B cell (primary cell): ENCODE data around the gene CLK4. TPM values are rescaled to one million over a fixed set of nuclear protein-coding genes. Genes with fewer than 3 reads are reported as not detected.

Source experiments
- ATAC-seq: fragments of 200-7000 bp; cut with Tn5 transposase; one replicate; pipeline ENCODE4 v1.10.0; 2021; ENCODE audit warnings: low read depth, mild to moderate bottlenecking, moderate number of reproducible peaks, moderate library complexity
- CTCF ChIA-PET: fragments of 350-600 bp; sonication (Branson Sonifier 250); formaldehyde crosslinking; loops from one replicate; lab custom pipeline; 2021; ENCODE audit warnings: antibody characterized with exemption, inconsistent platforms; lab: Charles Lee
- POLR2A ChIA-PET: fragments of 350-600 bp; sonication (Branson Sonifier 250); formaldehyde crosslinking; loops from one replicate; lab custom pipeline; 2021; ENCODE audit warnings: antibody characterized with exemption; lab: Charles Lee
- DNase-seq: peaks from one replicate; pipeline ENCODE4 v3.0.0; 2013
- H2AFZ ChIP-seq: 2 replicates; pipeline ENCODE4 v1.6.1; 2012; ENCODE audit warnings: mild to moderate bottlenecking, low read depth, low read length; ENCODE audit not compliant: insufficient read depth, poor library complexity, severe bottlenecking
- H3K27ac ChIP-seq, 2 donors: 1 replicate in 1 of 2; 2 replicates in 1 of 2; pipeline ENCODE4 v1.5.1; 2012 to 2013; ENCODE audit warnings: low read length in 2 of 2, mild to moderate bottlenecking in 2 of 2, moderate library complexity in 1 of 2
- H3K27me3 ChIP-seq, 4 experiments: fragments of 200-600 bp in 1 of 4; sonication (generic) in 1 of 4; replicated peaks in 1 of 4; 1 replicate in 2 of 4; 2 replicates in 2 of 4; pipeline versions ENCODE4 v1.6.1 to v1.7.0; 2013 to 2016; ENCODE audit warnings: low read length in 3 of 4, mild to moderate bottlenecking in 2 of 4, mixed read lengths in 1 of 4, moderate library complexity in 1 of 4; ENCODE audit not compliant: insufficient read depth in 4 of 4, control insufficient read depth in 3 of 4; ENCODE audit errors: control extremely low read depth in 1 of 4
- H3K36me3 ChIP-seq, 2 experiments: replicated peaks in 1 of 2; 1 replicate in 1 of 2; 2 replicates in 1 of 2; pipeline versions ENCODE4 v1.6.1 to v1.7.1; 2013; ENCODE audit warnings: low read length in 1 of 2; ENCODE audit not compliant: insufficient read depth in 2 of 2, control insufficient read depth in 1 of 2; ENCODE audit errors: control extremely low read depth in 1 of 2, extremely low read depth in 1 of 2
- H3K4me1 ChIP-seq, 2 donors: fragments of 200-600 bp in 1 of 2; sonication (generic) in 1 of 2; 1 replicate in 1 of 2; 2 replicates in 1 of 2; pipeline versions ENCODE4 v1.5.1 to v1.6.1; 2013 to 2017; ENCODE audit warnings: low read length in 2 of 2; ENCODE audit not compliant: control insufficient read depth in 2 of 2, insufficient read depth in 2 of 2
- H3K4me2 ChIP-seq: replicated peaks from 2 replicates; pipeline ENCODE3; 2012; ENCODE audit warnings: mild to moderate bottlenecking, low read depth, low read length; ENCODE audit not compliant: poor library complexity, severe bottlenecking
- H3K4me3 ChIP-seq, 5 experiments: fragments of 200-600 bp in 1 of 5; sonication (generic) in 1 of 5; 1 replicate in 3 of 5; 2 replicates in 2 of 5; pipeline versions ENCODE4 v1.5.1 to v1.7.0; 2011 to 2016; ENCODE audit warnings: low read length in 4 of 5, mild to moderate bottlenecking in 4 of 5, low read depth in 2 of 5, control low read depth in 1 of 5, moderate library complexity in 1 of 5; ENCODE audit not compliant: insufficient read depth in 1 of 5; ENCODE audit errors: control extremely low read depth in 1 of 5, extremely low read depth in 1 of 5
- H3K79me2 ChIP-seq: fragments of 200-600 bp; sonication (generic); one replicate; pipeline ENCODE4 v1.6.0; 2016; ENCODE audit warnings: low read length; ENCODE audit not compliant: control insufficient read depth, insufficient read depth
- H3K9ac ChIP-seq: fragments of 200-600 bp; sonication (generic); 2 replicates; pipeline ENCODE4 v1.6.1; 2017; ENCODE audit warnings: mild to moderate bottlenecking, low read length, moderate library complexity
- H3K9me3 ChIP-seq, 3 donors: one replicate each; pipeline versions ENCODE4 v1.6.1 to v1.7.1; 2013; ENCODE audit warnings: low read length in 2 of 3; ENCODE audit not compliant: control insufficient read depth in 2 of 3, insufficient read depth in 1 of 3; ENCODE audit errors: control extremely low read depth in 1 of 3
- H4K20me1 ChIP-seq: 2 replicates; pipeline ENCODE4 v1.6.0; 2012; ENCODE audit warnings: mild to moderate bottlenecking, low read length; ENCODE audit not compliant: insufficient read depth, control insufficient read depth, poor library complexity, severe bottlenecking
- H3K27ac Mint-ChIP-seq: one replicate; pipeline ENCODE4 v1.8.0; 2021; ENCODE audit warnings: mixed read lengths
- H3K27me3 Mint-ChIP-seq: one replicate; pipeline ENCODE4 v1.8.0; 2021; ENCODE audit warnings: mixed read lengths
- H3K4me1 Mint-ChIP-seq: one replicate; pipeline ENCODE4 v1.8.0; 2021; ENCODE audit warnings: mixed read lengths
- H3K4me3 Mint-ChIP-seq: one replicate; pipeline ENCODE4 v1.8.0; 2021; ENCODE audit warnings: mixed read lengths
- H3K9me3 Mint-ChIP-seq: one replicate; pipeline ENCODE4 v1.8.0; 2022; ENCODE audit warnings: mixed read lengths; ENCODE audit not compliant: insufficient read depth
- CTCF ChIP-seq: fragments of 200-600 bp; IDR thresholded peaks from one replicate; pipeline ENCODE4 v1.8.0; 2022; ENCODE audit warnings: antibody characterized with exemption, mild to moderate bottlenecking
- EZH2 ChIP-seq: IDR thresholded peaks from 2 replicates; pipeline ENCODE4 v1.6.1; 2012; ENCODE audit warnings: borderline replicate concordance, low read depth, mild to moderate bottlenecking, moderate library complexity, low read length; ENCODE audit not compliant: insufficient read depth, poor library complexity, severe bottlenecking
- WGBS: methylation state at CpG from one replicate; pipeline ENCODE4 v1.1.5; 2013; ENCODE audit warnings: missing lambda C conversion rate; ENCODE audit not compliant: insufficient coverage; 5-methylcytosine and 5-hydroxymethylcytosine counted together
- intact Hi-C: fragments of 100-400 bp; cut with micrococcal nuclease; formaldehyde crosslinking; loops from one replicate; pipeline ENCODE4 v1.10.0; 2022
- polyA plus RNA-seq: library from polyadenylated mRNA; depleted of rRNA; stranded (reverse); fragments of >200 nt; gene quantifications from 2 replicates; pipeline ENCODE4 v1.2.3, GENCODE V29; 2012
- total RNA-seq, 2 donors: library from RNA; stranded (reverse); fragments of 120-200 nt in 1 of 2; gene quantifications; 1 replicate in 1 of 2; 2 replicates in 1 of 2; pipeline versions ENCODE4 v1.2.3 to v1.2.4, GENCODE V29; 2013 to 2022

Gene CLK4
- total and polyA plus RNA-seq, 2 donors (not counting 1 experiment from before 2014, with no cell fraction given), result 72.3 to 132 TPM

GRCh38 chr5:178625679-178626483 lies 969 bp downstream of the CLK4 start:
- no peak for ATAC-seq
- Mint-ChIP-seq H3K27me3 (no peaks in the 10 kb centered on the region), H3K9me3 (no peaks in the 10 kb centered on the region), H3K4me1 (peaks cover 51% of the 10 kb centered on the region), H3K4me3 (peak overlapping the region; percentile 99), H3K27ac (peak overlapping the region; percentile 100)
- CTCF ChIA-PET, result interaction anchor here (0.7 to 1.7 kb wide), 4 partner anchors 14 to 107 kb away, joined by 3 to 4 read pairs (median 3); no protein-coding TSS in a partner anchor
- H3K36me3 ChIP-seq, result peaks cover 8 to 24% of the 10 kb centered on the region in 2 experiments
- H3K27me3 ChIP-seq, result no peaks in the 10 kb centered on the region
- POLR2A ChIA-PET, result interaction anchor here (0.5 to 1.7 kb wide), 8 partner anchors 12 to 997 kb away, joined by 3 to 6 read pairs (median 3); partner anchors contain the start of genes COL23A1, HNRNPH1 and ZNF354A
- peaks cover 59% of the 10 kb centered on the region for H3K79me2 ChIP-seq
- TF ChIP-seq CTCF (no peak), EZH2 (no peak)
- 1% methylated on average over 16 of the region's 23 CpGs for WGBS
- H4K20me1 ChIP-seq, result peaks cover 31% of the 10 kb centered on the region
- H3K9ac ChIP-seq, result peak overlapping the region; percentile 99
- intact Hi-C loops, result loop anchor here (1.0 to 10.0 kb wide), 6 partner anchors 104 to 926 kb away; partner anchors contain the start of genes PHYKPL, RUFY1, ZNF354A and ZNF354B
- peak overlapping the region; percentile 94 for H2AFZ ChIP-seq
- H3K4me2 ChIP-seq, result peak overlapping the region; percentile 72
- H3K4me3 ChIP-seq, result peak overlapping the region; percentile 76 to 98 (median 96)
- H3K4me1 ChIP-seq, result peaks cover 31 to 35% of the 10 kb centered on the region in 2 donors
- no peak for DNase-seq
- peaks cover 0 to 3% (median 0%) of the 10 kb centered on the region in 3 donors for H3K9me3 ChIP-seq
- peak overlapping the region; percentile 96 to 99 for H3K27ac ChIP-seq
